Stimulated activated naive CD4-positive, alpha-beta T cell (primary cell): ENCODE results near the gene EDAR.

ENCODE experiments used
- DNase-seq, 6 experiments: peaks; one replicate each; lab custom pipeline; 2025; lab: John Stamatoyannopoulos, UW

Gene EDAR

GRCh38 chr2:109001201-109001600 is 12.2 kb upstream of the EDAR start:
- no peak for DNase-seq

- peak in 2 of 6 experiments; percentile 12 for DNase-seq
Observed at GRCh38 chr2:109000738-109001137, 11.7 kb upstream of the EDAR start.

GRCh38 chr2:108998911-108999310 is 9.9 kb upstream of the EDAR start:
- no peak for DNase-seq

GRCh38 chr2:108994178-108994577 is 5.2 kb upstream of the EDAR start:
- no peak for DNase-seq

GRCh38 chr2:108993095-108993937 is 4.3 kb upstream of the EDAR start:
- no peak for DNase-seq

GRCh38 chr2:108988076-108988795 is 784 bp downstream of the EDAR start:
- DNase-seq, result peak in 4 of 6 experiments; percentile 13 to 66 (median 22)

- DNase-seq, result peak; percentile 20 to 81 (median 61)
Observed at GRCh38 chr2:108986916-108987510, 2.0 kb downstream of the EDAR start.

- DNase-seq, result no peak
Observed at GRCh38 chr2:108983610-108984009, 5.4 kb downstream of the EDAR start.

- no peak for DNase-seq
Observed at GRCh38 chr2:108983061-108983460, 6.0 kb downstream of the EDAR start.

GRCh38 chr2:108982259-108982679 is 6.8 kb downstream of the EDAR start:
- no peak for DNase-seq

- DNase-seq, result peak in 1 of 6 experiments; percentile 12
Observed at GRCh38 chr2:108981846-108982245, 7.2 kb downstream of the EDAR start.

- DNase-seq, result no peak
Observed at GRCh38 chr2:108980076-108980475, 8.9 kb downstream of the EDAR start.

- DNase-seq, result no peak
Observed at GRCh38 chr2:108979461-108979860, 9.6 kb downstream of the EDAR start.

- DNase-seq, result no peak
Observed at GRCh38 chr2:108978709-108979111, 10.3 kb downstream of the EDAR start.

GRCh38 chr2:108975613-108976435 is 13.2 kb downstream of the EDAR start:
- DNase-seq, result no peak

- DNase-seq, result no peak
Observed at GRCh38 chr2:108974674-108975073, 14.3 kb downstream of the EDAR start.

- no peak for DNase-seq
Observed at GRCh38 chr2:108972663-108973062, 16.4 kb downstream of the EDAR start.

- peak in 2 of 6 experiments; percentile 5 to 8 for DNase-seq
Observed at GRCh38 chr2:108971661-108972566, 17.1 kb downstream of the EDAR start.

- no peak for DNase-seq
Observed at GRCh38 chr2:108970369-108970768, 18.7 kb downstream of the EDAR start.

GRCh38 chr2:108969856-108970255 is 19.2 kb downstream of the EDAR start:
- DNase-seq, result no peak

- DNase-seq, result no peak
Observed at GRCh38 chr2:108968619-108969018, 20.4 kb downstream of the EDAR start.
